HG03354 (cell line): ENCODE measurements around the gene SLC39A11.
"Not testable (repeated sequence)": the region's sequence is repeated elsewhere in the genome, so short reads cannot be mapped to it uniquely, and the experiment has no call there.

Source experiments
- ATAC-seq: cut with Tn5 transposase; IDR thresholded peaks from one replicate; pipeline ENCODE4 v1.9.1; 2021; ENCODE audit warnings: mild to moderate bottlenecking; ENCODE audit not compliant: unreplicated experiment, poor library complexity, severe bottlenecking

SLC39A11 gene

GRCh38 chr17:72661116-72661944 is 431.2 kb downstream of the SLC39A11 start:
- ATAC-seq, result no peak

GRCh38 chr17:72660274-72661115 is 432.0 kb downstream of the SLC39A11 start:
- ATAC-seq, result no peak

GRCh38 chr17:72659811-72660210 is 432.7 kb downstream of the SLC39A11 start:
- ATAC-seq, result no peak

GRCh38 chr17:72658675-72659074 is 433.8 kb downstream of the SLC39A11 start:
- no peak for ATAC-seq

GRCh38 chr17:72657467-72658317 is 434.8 kb downstream of the SLC39A11 start:
- no peak for ATAC-seq

- no peak for ATAC-seq
These were observed 436.2 kb downstream of the SLC39A11 start for GRCh38 chr17:72656130-72656763.

GRCh38 chr17:72654706-72655105 is 437.8 kb downstream of the SLC39A11 start:
- no peak for ATAC-seq

GRCh38 chr17:72651988-72652387 is 440.5 kb downstream of the SLC39A11 start:
- ATAC-seq, result no peak

GRCh38 chr17:72648702-72649101 is 443.8 kb downstream of the SLC39A11 start:
- no peak for ATAC-seq

GRCh38 chr17:72646176-72646575 is 446.3 kb downstream of the SLC39A11 start:
- ATAC-seq, result no peak

GRCh38 chr17:72644492-72644891 is 448.0 kb downstream of the SLC39A11 start:
- ATAC-seq, result no peak

- no peak for ATAC-seq
These were observed 448.8 kb downstream of the SLC39A11 start for GRCh38 chr17:72643575-72644216.

GRCh38 chr17:72642720-72643119 is 449.8 kb downstream of the SLC39A11 start:
- no peak for ATAC-seq

- ATAC-seq, result no peak
These were observed 451.9 kb downstream of the SLC39A11 start for GRCh38 chr17:72640415-72641165.

- ATAC-seq, result no peak
These were observed 452.8 kb downstream of the SLC39A11 start for GRCh38 chr17:72639711-72640110.

- not testable (repeated sequence) for ATAC-seq
These were observed 453.6 kb downstream of the SLC39A11 start for GRCh38 chr17:72638932-72639331.

- ATAC-seq, result no peak
These were observed 457.4 kb downstream of the SLC39A11 start for GRCh38 chr17:72635034-72635635.

GRCh38 chr17:72634621-72635020 is 457.9 kb downstream of the SLC39A11 start:
- no peak for ATAC-seq
